Panc1 (cell line): Measurements from ENCODE around the gene TNIP2.

ENCODE experiments used
- CTCF ChIP-seq: fragments of 450-650 bp; IDR thresholded peaks from 2 replicates; pipeline ENCODE4 v1.5.1; 2017; ENCODE audit warnings: mild to moderate bottlenecking
- REST ChIP-seq, 2 experiments: IDR thresholded peaks; 2 replicates each; pipeline ENCODE4 v1.6.1; 2011 to 2012; ENCODE audit warnings: low read depth in 2 of 2, control low read depth in 1 of 2, low read length in 1 of 2, mild to moderate bottlenecking in 1 of 2, moderate library complexity in 1 of 2; ENCODE audit not compliant: insufficient read depth in 1 of 2
- SIN3A ChIP-seq: IDR thresholded peaks from 2 replicates; pipeline ENCODE4 v1.6.1; 2012; ENCODE audit warnings: low read depth, mild to moderate bottlenecking, low read length, moderate library complexity, borderline replicate concordance; ENCODE audit not compliant: insufficient read depth
- TCF7L2 ChIP-seq: IDR thresholded peaks from 2 replicates; pipeline ENCODE4 v1.6.1; 2011; ENCODE audit warnings: mild to moderate bottlenecking, low read depth, low read length, inconsistent platforms

GRCh38 chr4:2732526-2732925 is 23.6 kb downstream of the TNIP2 start:
- TF ChIP-seq CTCF (no peak), REST (IDR thresholded peaks at IDR 0.05; ENCODE audit: insufficient read depth in 1 of 2, low read depth in 2 of 2, low read length in 1 of 2) (no peak), TCF7L2 (no peak), SIN3A (no peak)
